Cerebellar cortex (tissue), 1 donor: Measurements from ENCODE around the gene SPRED1.
A peak's percentile ranks its signal among the peaks of the same experiment; 100 is the strongest.

Experiments used
- DNase-seq: peaks from one replicate; pipeline ENCODE4 v3.0.0-alpha.2; 2015; ENCODE audit warnings: low spot score

The SPRED1 gene

DNA sequence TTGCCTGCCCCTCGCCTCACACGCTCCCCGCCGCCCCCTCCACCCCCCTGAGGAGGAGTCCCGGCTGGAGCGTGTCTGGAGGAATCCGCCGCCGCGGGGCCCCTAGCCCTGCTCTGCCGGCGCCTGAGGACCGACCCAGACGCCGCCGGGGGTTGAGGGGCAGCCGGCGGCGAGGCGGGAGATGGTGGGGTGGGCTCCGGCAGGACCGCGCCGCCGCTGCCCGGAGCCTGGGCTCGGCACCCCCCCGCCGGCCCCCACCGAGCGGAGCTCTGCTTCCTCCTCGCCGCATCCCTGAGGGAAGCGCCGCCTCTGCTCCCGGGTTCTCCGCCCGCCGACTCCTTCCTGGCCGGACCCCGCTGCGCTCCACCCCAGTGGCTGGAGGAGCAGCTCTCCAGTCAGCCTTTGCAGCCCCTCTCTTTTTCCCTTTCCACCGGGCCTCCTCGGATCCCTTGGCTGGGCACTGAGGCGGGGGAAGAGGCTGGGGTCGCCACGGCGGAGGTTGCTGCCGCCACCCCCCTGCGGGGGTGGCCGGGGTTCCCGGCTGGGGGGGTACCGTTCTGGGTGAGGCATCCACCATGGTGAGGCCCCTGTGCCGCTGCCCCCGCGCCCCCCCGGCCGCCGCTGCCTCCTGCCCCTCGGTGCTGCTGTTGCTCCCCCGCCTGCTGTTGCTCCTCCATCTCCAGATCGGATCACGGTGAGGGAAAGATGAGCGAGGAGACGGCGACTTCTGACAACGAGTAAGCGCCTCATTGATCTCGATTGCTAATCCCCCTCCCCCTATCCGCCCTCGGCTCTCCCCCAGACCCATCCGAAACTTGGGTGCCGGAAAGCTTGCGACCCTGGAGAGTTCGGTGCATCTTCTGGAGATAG lies at the start of gene SPRED1:
SPRED1 (plus strand) TSS at position 356 of the 870 bp plus-strand sequence; CDS start at position 706, 350 bp downstream.
- peak; percentile 34 for DNase-seq

DNA sequence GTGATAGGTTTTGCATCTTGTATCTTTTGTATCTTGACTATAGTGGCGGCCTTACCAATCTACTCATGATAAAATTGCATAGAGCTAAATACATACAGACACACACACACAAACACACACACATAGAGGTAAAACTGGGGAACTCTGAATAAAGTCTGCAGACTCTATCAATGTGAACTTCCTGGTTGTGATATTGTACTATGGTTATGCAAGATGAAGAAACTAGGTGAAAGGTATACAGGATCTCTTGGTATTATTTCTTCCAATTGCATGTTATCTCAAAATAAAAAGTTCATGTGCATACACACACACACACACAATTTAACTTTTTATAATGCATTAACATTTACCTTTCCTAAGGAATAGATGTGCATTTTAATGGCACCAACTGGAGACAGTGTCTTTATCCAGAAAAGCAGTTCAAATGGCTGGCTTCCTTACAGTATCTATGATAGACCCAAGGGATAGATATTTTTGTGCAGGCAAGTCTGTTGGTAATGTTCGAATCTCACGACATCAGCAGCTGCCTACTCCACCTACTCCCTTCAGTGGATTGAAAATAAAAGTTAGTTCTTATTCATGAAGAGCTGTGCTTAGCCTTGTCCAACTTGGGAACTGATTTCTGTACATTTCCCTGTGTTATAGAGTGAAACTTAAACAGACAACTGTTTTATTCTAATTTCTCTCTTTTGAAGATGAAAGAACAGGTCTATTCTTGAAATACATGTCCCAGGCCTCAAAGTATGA lies 46.9 kb upstream of the SPRED1 start:
- no peak for DNase-seq

DNA sequence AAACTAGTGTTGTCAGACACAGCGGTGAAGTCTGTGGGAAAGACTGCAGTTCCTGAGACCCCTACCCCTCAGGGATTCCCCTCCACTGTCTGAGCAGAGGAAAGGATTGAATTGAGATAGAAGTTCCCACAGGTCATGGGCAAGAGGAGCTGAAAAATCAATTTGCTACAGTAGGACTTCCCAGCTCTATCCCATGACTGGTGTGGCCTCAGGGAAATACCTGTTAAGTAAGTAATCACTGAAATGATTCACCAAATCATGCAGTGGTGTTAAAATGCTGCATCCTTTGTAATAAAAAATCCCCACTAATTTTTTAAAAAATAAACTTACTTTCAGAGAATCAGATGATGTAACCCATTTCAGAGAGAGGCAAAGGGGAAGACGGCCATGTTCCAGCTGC lies 45.0 kb upstream of the SPRED1 start:
- DNase-seq = no peak

DNA sequence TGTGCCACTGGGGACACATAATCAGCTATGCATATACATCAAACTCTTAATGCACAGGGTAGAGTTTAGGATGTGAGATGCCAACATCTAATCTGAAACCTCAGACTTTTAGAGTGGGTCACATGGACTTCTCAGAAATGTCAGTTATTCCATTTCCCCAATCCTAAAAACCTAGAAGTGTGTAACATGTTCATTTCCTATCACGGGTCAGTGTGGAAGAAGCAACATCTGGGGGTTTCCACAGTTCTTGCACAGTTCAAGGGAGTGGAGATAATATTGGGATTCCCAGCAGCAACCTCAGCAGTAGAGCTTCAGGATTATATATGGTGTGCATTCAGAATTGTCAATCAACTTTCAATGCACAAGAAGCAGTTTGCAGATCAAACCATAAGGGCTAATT lies 44.4 kb upstream of the SPRED1 start:
- DNase-seq = no peak

DNA sequence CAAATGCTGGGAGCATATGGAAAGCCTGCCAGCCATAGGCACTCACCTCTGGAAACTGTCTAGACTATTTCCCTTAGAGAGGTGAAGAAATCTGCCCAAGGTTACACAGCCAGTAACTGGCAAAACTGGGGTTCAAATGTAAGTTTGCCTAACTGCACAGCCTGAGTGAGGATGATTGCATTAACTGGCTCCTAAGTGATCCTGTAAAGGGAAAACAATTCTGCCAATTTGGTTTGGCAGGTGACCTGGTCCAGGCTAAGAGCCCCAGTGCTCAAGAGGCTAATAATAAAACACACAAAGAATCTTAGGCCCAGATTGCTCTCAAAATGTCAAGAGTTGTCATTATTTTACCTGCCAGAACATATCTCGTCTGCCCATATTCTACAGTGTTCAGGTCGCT lies 43.9 kb upstream of the SPRED1 start:
- DNase-seq = no peak

DNA sequence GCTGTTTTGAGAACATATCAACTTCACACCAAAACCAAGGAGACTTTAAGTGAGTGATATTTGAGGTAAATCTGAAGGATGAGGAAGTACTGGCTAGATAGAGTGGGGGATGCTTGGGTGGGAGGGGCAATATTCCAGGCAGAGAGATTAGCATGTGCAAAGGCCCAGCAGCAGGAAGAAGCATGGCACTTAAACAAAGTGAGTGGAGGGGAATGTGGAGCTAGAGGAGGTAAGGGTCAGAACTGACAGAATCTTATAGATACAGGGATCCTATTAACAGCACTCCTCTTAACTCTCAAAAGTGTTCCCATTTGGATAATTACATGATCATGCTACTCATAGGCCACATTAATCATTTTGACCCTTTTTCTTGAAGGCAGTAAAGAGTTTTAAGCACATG lies 41.4 kb upstream of the SPRED1 start:
- DNase-seq = no peak

DNA sequence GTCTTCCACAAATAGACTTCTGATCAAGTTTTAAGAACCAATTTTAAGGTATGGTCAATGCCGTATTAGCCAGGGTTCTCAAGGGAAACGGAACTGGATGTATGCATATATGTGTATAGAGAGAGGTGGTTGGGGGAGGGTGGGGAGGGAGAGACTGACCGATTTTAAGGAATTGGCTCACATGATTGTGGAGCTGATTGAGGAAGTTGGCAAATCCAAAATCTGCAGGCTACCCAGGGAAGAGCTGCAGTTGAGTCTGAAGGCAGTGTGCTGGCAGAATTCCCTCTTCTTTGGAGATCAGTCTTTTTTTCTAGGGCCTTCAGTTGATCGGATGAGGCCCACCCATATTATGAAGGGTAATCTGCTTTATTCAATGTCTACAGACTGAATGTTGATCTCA lies 40.8 kb upstream of the SPRED1 start:
- no peak for DNase-seq

DNA sequence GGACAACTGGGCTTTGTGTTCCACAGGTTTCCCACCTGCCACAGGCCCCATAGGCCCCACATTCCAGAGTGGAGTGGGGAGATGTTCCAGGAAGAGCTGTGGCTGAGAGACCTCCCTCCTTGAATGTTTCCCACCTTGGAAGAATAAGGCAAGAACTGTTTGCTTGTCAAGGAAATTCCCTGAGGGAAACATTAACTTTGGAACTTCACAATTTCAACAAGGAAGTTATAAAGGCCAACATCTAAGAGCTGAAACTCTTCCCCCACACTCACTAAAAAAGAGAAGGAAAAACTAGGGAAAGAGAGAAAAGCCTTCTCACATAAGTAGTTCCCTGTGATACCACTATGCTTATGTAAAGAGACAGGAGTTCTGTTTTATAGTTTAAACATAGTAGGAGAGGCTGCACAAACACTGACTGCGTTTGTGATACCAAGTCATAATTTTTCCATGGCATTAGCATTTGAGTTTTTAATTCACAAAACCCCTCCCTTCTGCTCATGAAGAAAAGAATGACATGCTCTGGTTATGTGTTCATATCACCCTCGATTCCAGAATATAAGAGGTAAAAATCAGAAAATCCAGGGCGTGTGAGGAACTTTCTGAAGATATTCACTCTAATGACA lies 39.8 kb upstream of the SPRED1 start:
- no peak for DNase-seq

DNA sequence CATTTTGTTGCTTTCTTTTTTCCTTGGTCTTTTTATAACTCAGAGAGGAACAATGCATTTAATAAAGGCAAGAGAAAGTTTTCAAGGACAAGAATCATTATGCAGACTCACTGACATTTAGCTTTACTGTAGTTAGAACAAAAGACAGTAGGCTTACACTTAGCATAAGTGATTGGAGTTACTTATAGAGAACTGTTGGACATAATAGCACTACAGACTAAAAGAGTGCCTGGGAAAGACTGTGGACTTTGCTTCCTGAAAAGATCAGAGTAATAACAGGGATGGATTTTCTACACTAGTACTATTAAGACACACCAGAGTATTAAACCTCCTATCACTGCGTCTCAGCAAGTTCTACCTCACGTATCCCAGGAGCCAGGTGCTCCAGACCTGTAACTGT lies 39.3 kb upstream of the SPRED1 start:
- DNase-seq = no peak

DNA sequence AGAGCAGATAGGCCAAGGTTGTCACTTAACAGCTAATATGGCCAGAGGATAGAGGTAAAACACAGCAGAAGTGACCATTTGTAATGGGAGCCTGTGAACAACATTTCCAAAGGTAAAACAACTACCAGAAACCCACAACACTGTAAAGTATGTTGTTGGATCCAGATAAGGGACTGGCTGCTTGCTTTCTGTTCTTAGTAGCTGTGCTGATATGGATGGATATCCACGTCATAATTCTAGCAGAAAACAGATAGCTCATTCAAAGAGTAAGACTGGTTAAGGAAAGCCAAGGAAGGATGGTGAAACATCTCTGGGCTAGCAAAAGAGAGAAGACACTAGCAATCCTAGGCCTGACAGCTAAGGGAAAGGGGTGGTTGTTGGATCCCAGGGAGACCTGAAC lies 36.9 kb upstream of the SPRED1 start:
- DNase-seq = no peak

DNA sequence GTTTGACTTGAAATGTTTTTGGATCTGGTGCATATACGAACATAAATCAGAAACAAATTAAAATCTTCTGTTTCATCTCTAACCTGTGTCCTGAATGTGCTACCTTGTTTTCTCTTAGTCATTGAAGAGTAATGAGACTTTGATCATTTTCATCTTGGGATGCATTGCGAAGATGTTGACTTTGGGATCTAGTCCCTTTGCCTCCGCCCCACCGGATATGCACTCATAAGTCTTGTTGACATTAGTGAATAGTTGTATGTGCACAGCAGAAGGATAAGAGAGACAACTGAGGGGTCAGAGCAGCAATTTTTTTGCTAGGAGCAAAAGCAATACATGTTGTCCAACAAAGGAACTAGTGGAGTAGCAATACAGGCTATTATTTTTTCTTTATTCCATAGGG lies 35.9 kb upstream of the SPRED1 start:
- no peak for DNase-seq

DNA sequence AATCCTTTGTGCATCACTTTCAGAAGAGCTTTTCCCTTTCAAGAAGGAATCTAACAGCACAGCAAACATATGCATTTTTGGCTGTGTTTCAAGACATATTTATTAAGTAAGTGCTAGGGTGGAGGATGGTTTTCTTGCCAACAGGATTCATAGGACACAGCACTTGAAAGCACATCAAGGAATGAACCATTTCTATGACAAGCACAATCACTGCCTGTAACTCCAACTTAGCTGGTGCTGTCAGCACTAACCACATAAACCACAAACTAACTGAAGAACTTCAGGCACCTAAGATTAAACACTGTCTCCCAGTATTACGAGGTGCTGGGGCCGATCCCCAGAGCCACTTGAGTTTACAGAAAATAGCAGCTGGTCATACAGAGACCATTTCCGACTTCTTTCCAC lies 35.4 kb upstream of the SPRED1 start:
- no peak for DNase-seq

DNA sequence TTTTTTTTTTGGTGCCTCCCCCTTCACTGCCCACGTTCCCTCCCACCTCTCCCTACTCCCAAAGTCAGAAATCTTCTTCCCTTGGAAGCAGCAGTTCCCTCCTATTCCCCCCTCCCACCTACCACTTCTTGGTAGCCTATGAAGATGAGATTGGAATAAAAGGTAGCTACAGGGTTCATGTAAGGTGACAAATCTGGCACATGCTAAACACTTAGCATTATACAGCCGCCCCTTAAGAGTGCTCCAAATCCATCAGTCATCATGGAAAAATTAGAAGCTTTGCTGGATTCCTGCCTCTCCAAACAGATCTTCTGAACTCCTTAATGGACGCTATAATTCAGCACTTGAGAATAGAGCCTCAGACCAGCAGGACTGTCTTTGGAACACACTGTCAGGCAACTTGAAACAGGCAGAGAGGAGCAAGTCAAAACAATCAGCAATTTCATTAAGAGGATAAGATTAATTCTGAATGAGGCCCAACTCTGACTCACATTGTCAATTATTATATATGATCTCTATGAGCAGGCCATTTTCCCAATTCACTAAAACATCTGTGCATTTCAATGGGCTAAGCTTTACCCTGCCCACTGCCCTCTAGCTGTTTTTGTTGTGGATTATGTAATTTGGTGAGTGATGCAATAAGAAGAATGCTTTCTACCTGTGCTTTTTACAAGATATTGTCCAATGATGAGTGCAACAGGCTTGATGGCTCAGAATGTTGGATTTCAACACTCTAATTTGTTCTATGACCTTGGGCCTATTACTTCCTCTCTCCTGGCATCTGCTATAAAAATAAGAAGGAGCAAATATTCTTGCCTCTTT lies 34.6 kb upstream of the SPRED1 start:
- no peak for DNase-seq

DNA sequence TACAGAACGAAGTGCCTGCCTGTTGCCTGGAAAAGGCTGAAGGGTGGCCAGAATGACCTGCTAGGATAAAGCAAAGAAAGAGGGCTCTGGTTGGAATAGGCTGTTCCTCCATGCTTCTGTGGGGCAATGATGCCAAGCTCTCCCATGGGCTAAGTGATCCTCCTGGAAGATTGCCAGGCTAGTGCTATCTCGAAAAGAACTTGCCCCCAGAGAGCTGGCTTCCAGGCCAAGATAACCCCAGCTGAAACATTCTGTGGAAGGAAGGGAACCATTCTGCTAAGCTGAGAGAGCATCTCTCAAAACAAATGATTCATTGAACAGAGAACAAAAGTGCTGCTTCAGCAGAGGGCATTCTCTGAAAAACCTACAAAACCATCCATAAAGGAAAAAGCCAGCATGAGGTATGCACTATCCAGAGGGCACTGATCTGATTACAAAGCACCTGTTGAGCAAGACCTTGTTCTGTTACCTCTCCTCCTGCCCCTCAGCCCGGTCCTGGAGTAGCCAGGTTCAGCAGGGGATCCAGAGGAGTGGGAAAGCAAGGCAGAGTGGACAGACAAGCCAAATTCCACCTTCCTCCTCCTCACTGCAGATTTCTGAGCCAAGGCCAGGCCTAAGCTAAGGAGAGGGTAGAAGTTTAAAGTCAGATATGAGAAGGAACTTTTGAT lies 31.9 kb upstream of the SPRED1 start:
- no peak for DNase-seq

DNA sequence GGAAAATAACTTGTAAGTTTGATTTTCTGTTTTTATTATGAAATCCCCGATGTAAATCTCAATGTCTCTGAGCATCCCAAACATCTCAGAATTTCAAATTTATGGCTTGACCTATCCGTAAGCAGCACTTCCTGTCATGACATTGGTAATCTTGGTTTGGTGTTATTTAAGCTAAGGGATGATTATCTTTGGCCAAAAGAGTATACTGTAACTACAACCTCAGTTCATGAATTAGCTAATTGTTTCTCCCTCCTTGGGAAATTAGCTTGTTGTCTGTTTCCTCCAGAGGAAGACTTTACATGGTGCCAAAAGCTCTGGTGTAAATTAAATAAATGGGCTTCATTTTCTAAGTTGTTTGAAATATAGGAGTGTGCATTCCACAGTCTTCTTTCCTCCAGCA lies 28.1 kb upstream of the SPRED1 start:
- no peak for DNase-seq

DNA sequence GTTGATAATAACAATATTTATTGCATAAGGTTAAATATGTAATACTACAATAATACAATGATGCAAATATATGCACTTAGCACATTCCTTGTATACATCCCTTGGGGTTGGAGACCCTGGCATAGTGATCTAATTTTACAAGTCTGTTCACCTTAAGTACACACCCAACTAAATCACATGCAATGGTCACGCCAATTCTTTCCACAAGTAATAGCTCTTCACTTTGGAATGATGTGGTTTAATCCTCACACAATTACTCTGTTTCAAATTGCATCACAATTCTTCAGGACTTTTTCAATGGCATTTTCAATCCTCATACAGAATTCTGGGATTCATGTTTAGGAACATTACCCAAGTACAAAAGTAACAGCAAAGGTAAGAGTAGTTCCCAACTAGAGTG lies 27.3 kb upstream of the SPRED1 start:
- DNase-seq = no peak

DNA sequence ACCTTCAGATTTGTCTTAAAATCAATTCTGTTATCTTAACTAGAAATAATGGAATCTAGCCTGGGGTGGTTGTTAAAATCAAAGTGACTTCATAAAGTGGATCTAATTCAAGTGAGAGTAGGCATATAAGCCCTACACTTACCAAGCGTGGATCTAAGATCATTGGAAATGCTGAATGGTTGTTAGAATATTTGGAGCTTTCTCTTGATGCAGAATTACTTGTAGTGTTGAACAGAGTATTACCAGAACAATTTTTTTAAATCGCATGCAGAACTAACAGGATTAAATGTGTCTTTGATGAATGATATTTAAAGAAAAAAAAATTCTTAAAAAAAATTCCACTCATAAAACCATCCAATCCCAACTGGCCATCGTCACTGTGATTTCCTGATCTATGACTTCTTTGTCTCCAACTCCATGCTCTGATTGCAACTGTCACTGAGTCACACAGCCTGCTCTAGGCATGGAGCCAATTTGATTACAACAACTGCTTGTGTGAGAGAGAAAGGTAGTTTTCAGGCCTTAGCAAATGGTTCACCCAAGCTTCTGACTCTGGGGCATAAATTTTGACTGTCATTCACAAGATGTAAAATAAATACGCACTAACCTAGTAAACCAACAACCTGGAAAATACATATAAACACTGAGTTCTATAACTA lies 25.9 kb upstream of the SPRED1 start:
- no peak for DNase-seq

DNA sequence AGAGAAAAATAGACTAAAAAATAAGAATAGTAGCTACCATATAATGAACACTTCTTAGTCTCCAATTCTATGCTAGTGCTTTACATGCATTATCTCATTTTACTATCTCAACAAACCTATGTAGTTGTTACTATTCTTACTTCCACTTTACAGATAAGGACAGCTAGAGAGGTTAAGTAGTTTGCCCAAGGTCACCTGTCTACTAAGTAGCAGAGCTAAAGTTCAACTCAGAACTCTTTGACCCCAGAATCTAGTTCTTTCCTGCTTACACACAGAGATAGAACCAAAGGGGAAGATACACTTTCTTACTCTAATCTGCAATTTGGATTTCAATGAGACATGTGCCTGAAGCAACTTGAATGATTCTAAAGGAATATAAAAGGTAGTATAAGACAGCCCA lies 24.7 kb upstream of the SPRED1 start:
- no peak for DNase-seq

DNA sequence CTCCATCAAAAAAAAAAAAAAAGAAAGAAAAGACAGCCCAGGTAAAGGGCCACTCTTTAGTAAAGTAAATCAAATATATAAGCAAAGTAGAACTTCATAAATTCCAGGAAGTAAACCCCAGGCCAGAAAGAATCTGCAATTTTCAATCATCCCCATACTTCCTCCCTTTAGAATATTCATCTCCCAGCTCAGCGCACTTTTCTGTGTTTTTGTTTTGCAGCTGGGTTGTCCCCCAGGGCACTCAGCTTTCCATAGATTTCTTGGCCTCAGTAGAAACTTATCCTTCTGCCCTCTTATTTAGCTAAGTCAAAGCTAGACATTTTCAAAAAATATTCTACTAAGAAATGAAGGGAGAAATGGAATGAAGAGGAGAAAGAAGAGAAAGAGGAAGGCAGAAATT lies 24.0 kb upstream of the SPRED1 start:
- no peak for DNase-seq

DNA sequence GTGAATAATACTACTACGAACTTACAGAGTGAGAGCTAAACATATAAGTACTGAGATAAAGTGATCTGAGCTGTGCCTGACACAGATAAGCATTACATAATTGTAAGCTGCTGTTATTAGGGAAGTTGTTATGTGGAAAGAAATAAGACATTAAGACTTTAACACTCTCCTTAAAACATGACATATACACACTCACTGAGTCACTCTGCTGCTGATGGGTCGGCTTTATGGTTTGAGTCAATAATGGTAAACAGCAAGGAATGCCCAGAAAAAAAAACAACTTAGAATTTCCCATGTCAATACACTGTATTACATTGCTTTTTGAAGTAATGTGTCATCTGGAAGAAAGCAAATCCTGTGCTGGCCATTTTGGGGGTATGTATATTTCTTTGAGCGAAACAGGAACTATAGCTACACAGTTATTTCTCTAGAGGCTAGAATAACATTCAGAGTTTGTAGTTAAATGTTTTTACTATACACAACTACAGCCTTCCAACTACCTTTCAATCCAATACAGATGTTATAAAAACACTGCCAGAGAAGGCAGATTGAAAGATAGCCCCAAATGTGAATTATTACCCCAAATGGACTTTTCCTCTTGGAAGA lies 22.8 kb upstream of the SPRED1 start:
- DNase-seq = no peak

DNA sequence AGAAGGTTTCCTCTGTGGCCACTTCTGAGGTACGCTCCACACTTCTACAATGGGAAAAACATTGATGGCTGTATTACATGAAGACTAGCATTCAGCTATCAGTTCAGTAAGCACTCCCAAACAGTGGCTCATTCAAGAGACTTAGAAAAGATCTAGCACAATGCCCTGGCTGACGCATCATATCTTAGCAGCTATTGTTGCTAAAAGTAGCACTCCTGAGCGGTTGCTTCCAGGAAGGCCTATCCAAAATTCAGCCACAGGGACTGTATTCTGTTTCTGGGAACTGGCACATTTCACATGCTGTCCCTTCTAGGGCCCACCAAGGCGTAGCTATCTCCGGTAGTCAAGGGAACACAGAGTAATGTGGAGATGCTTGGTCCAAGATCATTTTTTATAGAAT lies 21.2 kb upstream of the SPRED1 start:
- no peak for DNase-seq
